GM23248 (cell line): ENCODE results near the gene NUP107.

Experiments used
- EZH2 ChIP-seq: fragments of 200-600 bp; sonication (generic); IDR thresholded peaks from 2 replicates; pipeline ENCODE4 v1.6.1; 2018; ENCODE audit warnings: antibody characterized with exemption, mild to moderate bottlenecking; ENCODE audit not compliant: insufficient read depth, poor library complexity, severe bottlenecking
- EZH2phosphoT487 ChIP-seq: fragments of 200-600 bp; sonication (generic); IDR thresholded peaks from 2 replicates; pipeline ENCODE4 v1.6.1; 2018; ENCODE audit warnings: antibody characterized with exemption, moderate library complexity, mild to moderate bottlenecking, low read depth; ENCODE audit not compliant: insufficient read depth

DNA sequence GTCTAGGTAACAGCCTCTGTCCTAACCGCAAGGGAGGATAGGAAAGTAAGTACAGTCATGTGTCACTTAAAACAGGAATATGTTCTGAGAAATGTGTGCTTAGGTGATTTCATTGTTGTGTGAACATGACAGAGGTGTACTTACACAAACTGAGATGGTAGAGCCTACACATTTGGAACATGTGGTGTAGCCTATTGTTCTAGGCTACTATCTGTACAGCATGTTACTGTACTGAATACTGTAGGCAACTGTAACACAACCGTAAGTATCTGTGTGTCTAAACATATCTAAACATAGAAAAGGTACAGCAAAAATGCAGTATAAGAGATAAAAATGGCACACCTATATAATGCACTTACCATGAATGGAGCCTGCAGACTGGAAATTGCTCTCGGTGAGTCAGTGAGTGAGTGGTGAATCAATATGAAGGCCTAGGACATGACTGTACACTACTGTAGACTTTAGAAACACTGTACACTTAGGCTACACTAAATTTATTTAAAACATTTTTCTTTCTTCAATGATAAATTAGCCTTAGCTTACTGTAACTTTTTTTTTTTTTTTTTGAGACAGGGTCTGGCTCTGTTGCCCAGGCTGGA, 108.0 kb downstream of the NUP107 start:
- no peak for TF ChIP-seq EZH2
- no peak for TF ChIP-seq EZH2phosphoT487
